Bronchial epithelial cell (primary cell): ENCODE results near the gene SLC39A11. TPM values are rescaled to one million over a fixed set of nuclear protein-coding genes. Genes with fewer than 3 reads are reported as not detected.

Experiments used
- DNase-seq: peaks from one replicate; pipeline ENCODE4 v3.0.0-alpha.2; 2010; ENCODE audit warnings: low read depth
- FAIRE-seq: peaks from 2 replicates; lab custom pipeline; 2011; peaks lifted over from hg19 to GRCh38; lab: Jason Lieb, UNC
- H3K27me3 ChIP-seq: 2 replicates; pipeline ENCODE4 v1.5.1; 2011; ENCODE audit warnings: low read length; ENCODE audit not compliant: control insufficient read depth, insufficient read depth
- H3K36me3 ChIP-seq: 2 replicates; pipeline ENCODE4 v1.5.1; 2011; ENCODE audit warnings: low read length; ENCODE audit not compliant: control insufficient read depth, insufficient read depth
- H3K4me3 ChIP-seq: 2 replicates; pipeline ENCODE4 v1.5.1; 2011; ENCODE audit warnings: mild to moderate bottlenecking, low read depth, low read length, control low read depth
- total RNA-seq: library from RNA; depleted of rRNA; stranded (reverse); fragments of >200 nt; gene quantifications from 2 replicates; pipeline ENCODE4 v1.2.1, GENCODE V29; 2014
- TF ChIP-seq, protein P1 (sequence below): IDR thresholded peaks from 2 replicates; pipeline ENCODE4 v1.5.1; 2011; ENCODE audit warnings: mild to moderate bottlenecking, moderate library complexity, low read length, control low read depth, inconsistent platforms; ENCODE audit not compliant: insufficient read depth, severe bottlenecking

Gene SLC39A11
- total RNA-seq, 1 donor from 2014 or later, result 23.4 TPM

- H3K27me3 ChIP-seq, result no peaks in the 10 kb centered on the region
- FAIRE-seq, result no peak
- H3K4me3 ChIP-seq, result no peak overlapping the region
- DNase-seq, result no peak
- H3K36me3 ChIP-seq, result no peaks in the 10 kb centered on the region
- TF ChIP-seq, protein P1, sequence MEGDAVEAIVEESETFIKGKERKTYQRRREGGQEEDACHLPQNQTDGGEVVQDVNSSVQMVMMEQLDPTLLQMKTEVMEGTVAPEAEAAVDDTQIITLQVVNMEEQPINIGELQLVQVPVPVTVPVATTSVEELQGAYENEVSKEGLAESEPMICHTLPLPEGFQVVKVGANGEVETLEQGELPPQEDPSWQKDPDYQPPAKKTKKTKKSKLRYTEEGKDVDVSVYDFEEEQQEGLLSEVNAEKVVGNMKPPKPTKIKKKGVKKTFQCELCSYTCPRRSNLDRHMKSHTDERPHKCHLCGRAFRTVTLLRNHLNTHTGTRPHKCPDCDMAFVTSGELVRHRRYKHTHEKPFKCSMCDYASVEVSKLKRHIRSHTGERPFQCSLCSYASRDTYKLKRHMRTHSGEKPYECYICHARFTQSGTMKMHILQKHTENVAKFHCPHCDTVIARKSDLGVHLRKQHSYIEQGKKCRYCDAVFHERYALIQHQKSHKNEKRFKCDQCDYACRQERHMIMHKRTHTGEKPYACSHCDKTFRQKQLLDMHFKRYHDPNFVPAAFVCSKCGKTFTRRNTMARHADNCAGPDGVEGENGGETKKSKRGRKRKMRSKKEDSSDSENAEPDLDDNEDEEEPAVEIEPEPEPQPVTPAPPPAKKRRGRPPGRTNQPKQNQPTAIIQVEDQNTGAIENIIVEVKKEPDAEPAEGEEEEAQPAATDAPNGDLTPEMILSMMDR, result no peak
These were observed 156.5 kb downstream of the SLC39A11 start for GRCh38 chr17:72935984-72936383.

- Histone ChIP-seq H3K27me3 (no peaks in the 10 kb centered on the region), H3K4me3 (no peak overlapping the region), H3K36me3 (no peaks in the 10 kb centered on the region)
- TF ChIP-seq, protein P1, result no peak
- FAIRE-seq, result no peak
- no peak for DNase-seq
These were observed 157.6 kb downstream of the SLC39A11 start for GRCh38 chr17:72934927-72935326.

DNA sequence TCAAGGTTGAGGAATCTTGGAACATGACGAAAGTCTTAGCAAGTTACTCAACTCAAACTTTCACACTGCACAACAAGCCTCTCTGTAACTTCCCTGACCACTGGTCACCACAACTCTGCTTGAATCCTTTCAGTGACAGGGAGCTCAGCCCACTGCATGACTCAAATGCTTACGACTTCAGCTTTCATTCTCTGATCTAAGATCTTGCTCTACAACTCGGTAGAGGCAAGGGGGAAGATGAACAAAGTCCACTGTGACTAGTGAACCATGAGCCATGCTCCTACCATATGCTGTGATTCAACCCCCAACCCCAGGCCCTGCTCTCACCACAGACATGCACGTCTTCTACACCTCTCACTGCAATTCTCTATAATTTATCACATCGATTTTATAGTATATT, 160.9 kb downstream of the SLC39A11 start:
- DNase-seq (no peak), FAIRE-seq (peak; percentile 32)
- Histone ChIP-seq H3K27me3 (no peaks in the 10 kb centered on the region), H3K36me3 (no peaks in the 10 kb centered on the region), H3K4me3 (no peak overlapping the region)
- TF ChIP-seq, protein P1, result no peak

DNA sequence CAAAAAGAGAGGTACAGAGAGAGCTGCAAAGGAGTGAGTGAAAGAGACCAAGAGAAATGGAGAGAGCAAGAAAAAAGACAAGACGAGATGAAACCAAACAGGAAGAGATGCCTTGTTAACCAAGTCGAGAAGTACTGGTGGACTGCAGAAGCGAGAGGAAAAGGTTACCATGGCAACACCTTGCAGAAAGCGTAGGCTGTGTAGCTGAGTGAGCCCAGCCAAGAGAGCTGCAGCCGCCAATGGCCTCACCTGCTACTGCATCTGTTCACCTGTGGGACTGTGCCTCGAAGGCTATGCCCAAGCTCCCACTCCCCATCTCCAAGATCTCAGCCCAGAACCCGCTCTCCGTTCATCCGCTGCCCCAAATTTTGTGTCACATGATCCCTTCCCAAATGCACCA, 161.3 kb downstream of the SLC39A11 start:
- FAIRE-seq, result no peak
- DNase-seq, result no peak
- TF ChIP-seq, protein P1, result no peak
- Histone ChIP-seq H3K36me3 (no peaks in the 10 kb centered on the region), H3K4me3 (no peak overlapping the region), H3K27me3 (no peaks in the 10 kb centered on the region)

GRCh38 chr17:72930031-72930430, 162.5 kb downstream of the SLC39A11 start:
- TF ChIP-seq, protein P1, result no peak
- DNase-seq, result no peak
- FAIRE-seq, result no peak
- no peaks in the 10 kb centered on the region for H3K36me3 ChIP-seq
- H3K4me3 ChIP-seq, result no peak overlapping the region
- no peaks in the 10 kb centered on the region for H3K27me3 ChIP-seq

- TF ChIP-seq, protein P1, result no peak
- H3K27me3 ChIP-seq, result no peaks in the 10 kb centered on the region
- FAIRE-seq, result no peak
These were observed 163.9 kb downstream of the SLC39A11 start for GRCh38 chr17:72928454-72929136.

More at GRCh38 chr17:72928454-72929136, 163.9 kb downstream of the SLC39A11 start:
- no peaks in the 10 kb centered on the region for H3K36me3 ChIP-seq
- no peak overlapping the region for H3K4me3 ChIP-seq
- no peak for DNase-seq
